BJ (cell line): ENCODE results near the gene ALDOB. TPM values are rescaled to one million over a fixed set of nuclear protein-coding genes. Genes with fewer than 3 reads are reported as not detected.

Experiments
- CTCF ChIA-PET: fragments of 350-600 bp; formaldehyde crosslinking; extraction: SDS; loops from one replicate; lab custom pipeline; 2021; ENCODE audit warnings: antibody characterized with exemption, inconsistent platforms; lab: Yijun Ruan, JAX
- POLR2A ChIA-PET: fragments of 300-600 bp; sonication (Branson Sonifier 250); formaldehyde crosslinking; extraction: SDS; loops from one replicate; lab custom pipeline; 2021; ENCODE audit warnings: antibody characterized with exemption; lab: Charles Lee
- DNase-seq: peaks from one replicate; pipeline ENCODE4 v3.0.0-alpha.2; 2011; ENCODE audit warnings: low read depth
- H3K27me3 ChIP-seq: 2 replicates; pipeline ENCODE4 v1.6.0; 2011; ENCODE audit warnings: low read length; ENCODE audit not compliant: control insufficient read depth, insufficient read depth
- H3K36me3 ChIP-seq: 2 replicates; pipeline ENCODE4 v1.5.1; 2011; ENCODE audit warnings: low read length; ENCODE audit not compliant: control insufficient read depth, insufficient read depth
- H3K4me3 ChIP-seq: 2 replicates; pipeline ENCODE4 v1.5.1; 2011; ENCODE audit warnings: low read depth, mild to moderate bottlenecking, control low read depth, low read length
- polyA plus RNA-seq: library from polyadenylated mRNA; depleted of rRNA; stranded (reverse); fragments of >200 nt; gene quantifications from 2 replicates; pipeline ENCODE4 v1.2.3, GENCODE V29; 2011
- TF ChIP-seq, protein P1 (sequence below): IDR thresholded peaks from 2 replicates; pipeline ENCODE4 v1.5.1; 2011; ENCODE audit warnings: low read depth, mild to moderate bottlenecking, control low read depth, inconsistent platforms, low read length, moderate library complexity; ENCODE audit not compliant: insufficient read depth

Gene ALDOB
- polyA plus RNA-seq, 1 experiment: not detected

DNA sequence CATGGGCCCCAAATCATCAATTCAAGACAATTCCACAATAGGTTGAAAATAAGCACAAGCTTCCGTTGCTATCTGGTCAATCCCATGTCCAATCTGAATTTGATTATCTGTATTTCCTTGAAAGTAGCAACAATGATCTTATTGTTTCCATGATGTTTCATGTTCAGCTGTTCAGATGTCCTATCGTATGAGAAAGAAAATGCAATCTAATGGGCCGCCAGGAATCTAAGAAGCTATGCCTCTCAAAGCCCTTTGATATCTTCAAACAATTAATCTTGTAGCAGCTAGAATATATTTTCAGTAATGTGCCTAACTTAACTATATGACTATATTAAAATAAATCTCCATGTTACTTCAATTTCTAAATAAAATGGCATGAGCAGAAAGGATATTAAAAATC is 32.1 kb upstream of the ALDOB start:
- ChIA-PET POLR2A (no interaction called here), CTCF (interaction anchor here (1.0 to 24.3 kb wide), 6 partner anchors 9 to 100 kb away, joined by 3 to 490 read pairs (median 4); partner anchors contain the start of gene RNF20)
- Histone ChIP-seq H3K4me3 (no peak overlapping the region), H3K36me3 (no peaks in the 10 kb centered on the region), H3K27me3 (no peaks in the 10 kb centered on the region)
- DNase-seq: no peak
- TF ChIP-seq, protein P1, sequence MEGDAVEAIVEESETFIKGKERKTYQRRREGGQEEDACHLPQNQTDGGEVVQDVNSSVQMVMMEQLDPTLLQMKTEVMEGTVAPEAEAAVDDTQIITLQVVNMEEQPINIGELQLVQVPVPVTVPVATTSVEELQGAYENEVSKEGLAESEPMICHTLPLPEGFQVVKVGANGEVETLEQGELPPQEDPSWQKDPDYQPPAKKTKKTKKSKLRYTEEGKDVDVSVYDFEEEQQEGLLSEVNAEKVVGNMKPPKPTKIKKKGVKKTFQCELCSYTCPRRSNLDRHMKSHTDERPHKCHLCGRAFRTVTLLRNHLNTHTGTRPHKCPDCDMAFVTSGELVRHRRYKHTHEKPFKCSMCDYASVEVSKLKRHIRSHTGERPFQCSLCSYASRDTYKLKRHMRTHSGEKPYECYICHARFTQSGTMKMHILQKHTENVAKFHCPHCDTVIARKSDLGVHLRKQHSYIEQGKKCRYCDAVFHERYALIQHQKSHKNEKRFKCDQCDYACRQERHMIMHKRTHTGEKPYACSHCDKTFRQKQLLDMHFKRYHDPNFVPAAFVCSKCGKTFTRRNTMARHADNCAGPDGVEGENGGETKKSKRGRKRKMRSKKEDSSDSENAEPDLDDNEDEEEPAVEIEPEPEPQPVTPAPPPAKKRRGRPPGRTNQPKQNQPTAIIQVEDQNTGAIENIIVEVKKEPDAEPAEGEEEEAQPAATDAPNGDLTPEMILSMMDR: no peak

GRCh38 chr9:101466863-101467262 is 31.3 kb upstream of the ALDOB start:
- POLR2A ChIA-PET: no interaction called here

GRCh38 chr9:101465326-101465915 is 29.8 kb upstream of the ALDOB start:
- TF ChIP-seq, protein P1: peak; percentile 73
- Histone ChIP-seq H3K36me3 (no peaks in the 10 kb centered on the region), H3K27me3 (no peaks in the 10 kb centered on the region), H3K4me3 (no peak overlapping the region)
- POLR2A ChIA-PET: interaction anchor here (0.5 kb wide), 1 partner anchor 63 kb away, joined by 17 read pairs; no protein-coding TSS in a partner anchor
- CTCF ChIA-PET: interaction anchor here (0.6 to 24.3 kb wide), 7 partner anchors 10 to 91 kb away, joined by 3 to 490 read pairs (median 3); partner anchors contain the start of gene RNF20
- DNase-seq: peak; percentile 46

More at GRCh38 chr9:101466863-101467262, 31.3 kb upstream of the ALDOB start:
- Histone ChIP-seq H3K27me3 (no peaks in the 10 kb centered on the region), H3K4me3 (no peak overlapping the region), H3K36me3 (no peaks in the 10 kb centered on the region)
- CTCF ChIA-PET: interaction anchor here (1.5 to 24.3 kb wide), 4 partner anchors 8 to 61 kb away, joined by 4 to 490 read pairs (median 9); partner anchors contain the start of gene RNF20
- TF ChIP-seq, protein P1: no peak
- no peak for DNase-seq

- ChIA-PET POLR2A (no interaction called here), CTCF (interaction anchor here (24.3 kb wide), 1 partner anchor 64 kb away, joined by 490 read pairs; the partner anchor contains the start of gene RNF20)
- no peaks in the 10 kb centered on the region for H3K27me3 ChIP-seq
- no peaks in the 10 kb centered on the region for H3K36me3 ChIP-seq
- H3K4me3 ChIP-seq: no peak overlapping the region
- no peak for DNase-seq
- TF ChIP-seq, protein P1: no peak
Measured at GRCh38 chr9:101463397-101463796, 27.8 kb upstream of the ALDOB start.

DNA sequence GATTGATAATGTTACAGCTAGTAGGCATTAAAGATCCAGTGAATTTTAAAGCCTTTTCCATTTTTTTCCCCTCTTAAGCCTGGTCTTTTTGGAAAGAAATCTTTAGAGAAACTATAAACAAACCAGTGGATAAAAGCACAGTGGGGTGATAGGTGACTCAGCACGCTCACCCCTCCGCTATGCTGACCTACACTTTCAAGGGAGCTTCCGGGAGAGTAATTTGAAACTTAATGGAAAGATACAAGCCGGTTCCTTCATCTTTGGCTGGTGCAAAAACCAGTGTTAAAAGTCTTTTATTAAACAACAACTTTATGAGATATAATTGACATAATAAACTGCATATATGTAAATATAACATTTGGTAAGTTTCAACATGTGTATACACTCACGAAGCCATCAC is 27.0 kb upstream of the ALDOB start:
- ChIA-PET POLR2A (no interaction called here), CTCF (interaction anchor here (0.6 to 24.3 kb wide), 7 partner anchors 14 to 107 kb away, joined by 3 to 490 read pairs (median 3); partner anchors contain the start of gene RNF20)
- H3K27me3 ChIP-seq: no peaks in the 10 kb centered on the region
- TF ChIP-seq, protein P1: no peak
- no peaks in the 10 kb centered on the region for H3K36me3 ChIP-seq
- no peak overlapping the region for H3K4me3 ChIP-seq
- no peak for DNase-seq
